ENCODE results near the gene PAK4.
"Not testable (repeated sequence)": the region's sequence is repeated elsewhere in the genome, so short reads cannot be mapped to it uniquely, and the experiment has no call there.

Gene PAK4

GRCh38 chr19:39217094-39217493 lies 91.5 kb downstream of the PAK4 start:
- H3K27ac ChIP-seq (ENCODE audit: poor library complexity, severe bottlenecking): no peak overlapping the region
- no peak for TF ChIP-seq CTCF (IDR thresholded peaks at IDR 0.05; ENCODE audit: poor library complexity, severe bottlenecking)
- ATAC-seq (ENCODE audit: low read depth) (no peak), DNase-seq (ENCODE audit: low spot score) (no peak)
- no peaks in the 10 kb centered on the region for H3K9me3 ChIP-seq (ENCODE audit: severe bottlenecking)
- no peak overlapping the region for H3K4me3 ChIP-seq (ENCODE audit: severe bottlenecking)
- H3K4me1 ChIP-seq (ENCODE audit: insufficient read depth, poor library complexity, severe bottlenecking): no peaks in the 10 kb centered on the region
- no peaks in the 10 kb centered on the region for H3K27me3 ChIP-seq (ENCODE audit: insufficient read depth, poor library complexity, severe bottlenecking)
- H3K36me3 ChIP-seq (ENCODE audit: low read depth): no peaks in the 10 kb centered on the region

GRCh38 chr19:39218230-39219007 lies 92.8 kb downstream of the PAK4 start:
- Histone ChIP-seq H3K27me3 (ENCODE audit: insufficient read depth, poor library complexity, severe bottlenecking) (no peaks in the 10 kb centered on the region), H3K36me3 (ENCODE audit: low read depth) (no peaks in the 10 kb centered on the region), H3K4me3 (ENCODE audit: severe bottlenecking) (no peak overlapping the region), H3K27ac (ENCODE audit: poor library complexity, severe bottlenecking) (no peak overlapping the region), H3K9me3 (ENCODE audit: severe bottlenecking) (no peaks in the 10 kb centered on the region), H3K4me1 (ENCODE audit: insufficient read depth, poor library complexity, severe bottlenecking) (no peaks in the 10 kb centered on the region)
- DNase-seq (ENCODE audit: low spot score) (no peak), ATAC-seq (ENCODE audit: low read depth) (no peak)
- no peak for TF ChIP-seq CTCF (IDR thresholded peaks at IDR 0.05; ENCODE audit: poor library complexity, severe bottlenecking)

- H3K9me3 ChIP-seq (ENCODE audit: severe bottlenecking); DNase-seq (ENCODE audit: low spot score); ATAC-seq (ENCODE audit: low read depth); H3K36me3 ChIP-seq (ENCODE audit: low read depth); H3K4me1 ChIP-seq (ENCODE audit: insufficient read depth, poor library complexity, severe bottlenecking); H3K27me3 ChIP-seq (ENCODE audit: insufficient read depth, poor library complexity, severe bottlenecking); H3K27ac ChIP-seq (ENCODE audit: poor library complexity, severe bottlenecking); H3K4me3 ChIP-seq (ENCODE audit: severe bottlenecking): not testable (repeated sequence)
Measured at GRCh38 chr19:39219108-39219507, 93.5 kb downstream of the PAK4 start.

- no peaks in the 10 kb centered on the region for H3K9me3 ChIP-seq (ENCODE audit: severe bottlenecking)
- no peaks in the 10 kb centered on the region for H3K36me3 ChIP-seq (ENCODE audit: low read depth)
- no peaks in the 10 kb centered on the region for H3K4me1 ChIP-seq (ENCODE audit: insufficient read depth, poor library complexity, severe bottlenecking)
- no peaks in the 10 kb centered on the region for H3K27me3 ChIP-seq (ENCODE audit: insufficient read depth, poor library complexity, severe bottlenecking)
- H3K27ac ChIP-seq (ENCODE audit: poor library complexity, severe bottlenecking): no peak overlapping the region
- ATAC-seq (ENCODE audit: low read depth) (no peak), DNase-seq (ENCODE audit: low spot score) (no peak)
- no peak for TF ChIP-seq CTCF (IDR thresholded peaks at IDR 0.05; ENCODE audit: poor library complexity, severe bottlenecking)
- H3K4me3 ChIP-seq (ENCODE audit: severe bottlenecking): no peak overlapping the region
Measured at GRCh38 chr19:39223703-39224279, 98.2 kb downstream of the PAK4 start.

- Histone ChIP-seq H3K36me3 (ENCODE audit: low read depth) (no peaks in the 10 kb centered on the region), H3K4me3 (ENCODE audit: severe bottlenecking) (no peak overlapping the region), H3K9me3 (ENCODE audit: severe bottlenecking) (no peaks in the 10 kb centered on the region), H3K27me3 (ENCODE audit: insufficient read depth, poor library complexity, severe bottlenecking) (no peaks in the 10 kb centered on the region), H3K4me1 (ENCODE audit: insufficient read depth, poor library complexity, severe bottlenecking) (no peaks in the 10 kb centered on the region), H3K27ac (ENCODE audit: poor library complexity, severe bottlenecking) (no peak overlapping the region)
- no peak for ATAC-seq (ENCODE audit: low read depth)
- no peak for TF ChIP-seq CTCF (IDR thresholded peaks at IDR 0.05; ENCODE audit: poor library complexity, severe bottlenecking)
- DNase-seq (ENCODE audit: low spot score): no peak
Measured at GRCh38 chr19:39224910-39225309, 99.3 kb downstream of the PAK4 start.

All from RWPE2 (cell line).